ENCODE results near the gene NPVF.

The NPVF gene

GRCh38 chr7:25228386-25228785 is at the start of gene NPVF:
Gene NPVF (minus strand): TSS chr7:25228486. CDS start chr7:25228439, 47 bp downstream.
- no peak for DNase-seq

GRCh38 chr7:25272265-25272664 is 44.0 kb upstream of the NPVF start:
- DNase-seq: no peak

- no peak for DNase-seq
These were observed 35.1 kb upstream of the NPVF start for GRCh38 chr7:25263337-25263736.

DNA sequence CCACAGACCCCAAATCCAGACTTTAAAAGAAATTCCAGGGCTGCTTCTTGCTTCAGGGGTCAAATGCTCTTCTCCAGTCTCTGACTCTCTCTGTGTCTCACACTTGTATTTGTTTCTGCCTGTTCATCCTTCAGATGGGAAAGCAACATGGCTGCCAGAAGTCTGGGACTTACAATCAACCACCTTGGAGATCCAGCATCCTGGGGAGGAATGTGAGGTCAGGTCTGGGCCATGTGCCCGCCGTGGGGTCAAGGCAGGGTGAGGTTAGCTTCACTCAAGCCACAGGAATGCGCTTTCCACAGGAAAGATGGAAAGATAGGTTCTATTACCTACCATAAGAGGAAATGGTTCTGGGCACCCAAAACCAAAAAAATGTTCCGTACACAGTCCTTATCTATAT is 34.3 kb upstream of the NPVF start:
- no peak for DNase-seq

- DNase-seq: no peak
These were observed 33.4 kb upstream of the NPVF start for GRCh38 chr7:25261545-25262140.

- peak; percentile 88 to 92 for DNase-seq
These were observed 32.7 kb upstream of the NPVF start for GRCh38 chr7:25260862-25261494.

GRCh38 chr7:25259487-25260243 is 31.4 kb upstream of the NPVF start:
- DNase-seq: peak; percentile 92 to 93

DNA sequence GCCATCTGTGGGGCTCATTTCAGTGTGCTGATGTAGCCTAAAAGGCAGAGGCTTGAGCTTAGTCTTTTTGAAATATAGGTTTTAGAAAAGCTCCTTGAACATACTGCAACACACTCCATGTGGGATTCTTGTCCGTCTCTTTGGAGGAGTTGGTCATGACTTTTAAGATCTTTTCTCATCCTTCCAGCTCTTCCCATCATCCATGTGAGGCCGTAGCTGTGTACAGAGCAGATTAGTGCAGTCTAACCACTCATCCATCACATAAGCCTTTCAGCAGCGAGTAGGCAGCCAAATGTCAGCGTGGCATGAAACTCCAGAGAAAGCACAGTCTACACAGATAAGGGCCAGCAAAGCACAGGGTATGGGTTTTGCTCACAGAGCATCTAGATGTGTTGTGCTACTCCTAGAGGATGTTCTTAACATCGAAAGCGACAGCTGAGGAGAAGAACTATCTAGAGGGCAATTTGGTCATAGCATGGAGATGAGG is 28.1 kb upstream of the NPVF start:
- no peak for DNase-seq

- no peak for DNase-seq
These were observed 27.5 kb upstream of the NPVF start for GRCh38 chr7:25255611-25256332.

DNA sequence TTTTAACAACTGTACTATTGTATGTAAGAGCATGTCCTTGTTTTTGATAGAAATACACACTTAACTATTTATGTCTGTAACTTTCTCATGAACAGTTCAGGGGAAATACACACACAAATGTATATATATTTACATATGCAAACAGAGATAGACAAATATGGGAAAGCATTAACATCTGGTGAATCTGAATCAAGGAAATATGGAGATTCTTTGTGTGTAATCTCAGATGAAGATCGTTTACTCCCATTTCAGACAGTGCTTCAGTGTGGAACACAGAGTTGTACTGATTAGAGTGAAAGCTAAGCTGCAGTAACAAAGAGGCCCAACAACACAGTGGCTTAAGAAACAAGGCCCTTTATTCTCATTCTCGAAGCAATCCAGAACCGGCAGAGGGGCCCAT is 26.3 kb upstream of the NPVF start:
- DNase-seq: no peak

DNA sequence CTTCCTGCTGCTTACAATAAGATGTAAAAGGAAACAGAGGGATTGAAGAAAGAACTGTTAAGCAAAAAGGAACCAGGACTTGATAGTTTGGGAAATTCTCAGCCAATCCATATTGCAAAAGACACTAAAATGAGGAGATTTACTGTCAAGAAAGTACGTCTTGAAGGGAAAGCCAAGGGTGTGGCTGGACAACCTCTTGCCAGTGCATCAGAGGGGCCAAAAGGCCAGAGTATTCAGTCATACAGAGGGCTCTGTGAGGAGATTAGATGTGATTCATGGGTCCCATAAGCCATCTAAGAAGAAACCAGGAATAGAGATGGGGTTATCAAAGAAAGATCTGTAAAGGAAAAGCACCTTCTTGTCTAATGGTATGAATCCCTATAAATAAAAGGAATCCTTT is 25.4 kb upstream of the NPVF start:
- no peak for DNase-seq

GRCh38 chr7:25250386-25250785 is 22.1 kb upstream of the NPVF start:
- DNase-seq: no peak

DNA sequence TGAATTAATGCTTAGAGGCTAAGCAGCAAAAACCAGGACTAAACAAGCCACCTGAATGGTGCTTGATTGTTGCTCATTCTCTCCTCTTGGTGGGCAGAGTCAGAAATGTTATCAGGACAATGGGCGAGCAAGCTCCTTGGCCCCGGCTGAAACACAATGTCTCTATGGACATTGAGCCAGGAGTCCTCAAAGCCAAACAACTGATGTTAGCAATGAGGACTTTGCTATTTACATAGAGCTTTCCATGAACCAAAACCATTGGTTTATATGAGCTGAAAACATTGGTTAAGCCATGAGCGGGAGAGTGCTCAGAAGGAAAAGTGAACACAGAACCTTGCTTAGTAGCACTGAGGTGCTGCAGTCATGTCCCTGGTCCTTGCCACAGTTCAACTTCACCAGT is 21.5 kb upstream of the NPVF start:
- DNase-seq: no peak

GRCh38 chr7:25246306-25246705 is 18.0 kb upstream of the NPVF start:
- DNase-seq: no peak

DNA sequence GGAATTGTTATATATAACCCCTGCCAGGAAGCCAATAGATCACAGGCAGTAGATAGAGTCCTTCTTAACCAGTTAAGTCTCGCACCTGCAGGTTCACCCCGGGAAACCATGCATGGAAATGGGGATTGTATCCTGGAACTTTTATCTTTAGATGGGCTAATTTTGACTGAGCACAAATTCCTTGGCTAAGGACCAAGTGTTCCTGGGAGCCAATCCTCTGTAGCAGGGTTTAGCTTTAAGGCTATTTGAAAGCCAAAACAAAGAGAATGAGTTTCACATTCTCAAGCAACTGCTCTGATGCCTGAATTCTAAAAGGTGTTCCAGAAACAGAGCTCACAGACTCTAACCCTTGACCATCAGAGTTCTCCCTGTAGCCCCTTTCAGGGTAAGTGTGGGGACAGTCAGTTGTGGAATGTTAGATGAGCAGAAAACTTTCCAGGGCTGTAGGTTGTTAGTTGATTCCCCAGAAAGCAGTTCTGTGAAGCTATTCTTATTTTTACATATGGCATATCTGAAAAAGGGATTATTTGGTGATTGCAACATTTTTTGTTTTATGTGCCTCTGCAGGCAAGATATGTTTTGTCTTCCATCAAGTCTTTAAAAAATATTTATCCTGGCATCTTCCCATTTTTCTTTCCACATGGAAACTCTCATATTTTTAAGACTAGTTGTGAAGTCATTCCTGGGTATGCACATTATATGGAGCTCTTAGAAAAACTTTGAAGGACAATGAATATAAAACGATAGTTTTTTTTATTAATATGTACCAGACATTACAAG is 16.2 kb upstream of the NPVF start:
- DNase-seq: no peak

DNA sequence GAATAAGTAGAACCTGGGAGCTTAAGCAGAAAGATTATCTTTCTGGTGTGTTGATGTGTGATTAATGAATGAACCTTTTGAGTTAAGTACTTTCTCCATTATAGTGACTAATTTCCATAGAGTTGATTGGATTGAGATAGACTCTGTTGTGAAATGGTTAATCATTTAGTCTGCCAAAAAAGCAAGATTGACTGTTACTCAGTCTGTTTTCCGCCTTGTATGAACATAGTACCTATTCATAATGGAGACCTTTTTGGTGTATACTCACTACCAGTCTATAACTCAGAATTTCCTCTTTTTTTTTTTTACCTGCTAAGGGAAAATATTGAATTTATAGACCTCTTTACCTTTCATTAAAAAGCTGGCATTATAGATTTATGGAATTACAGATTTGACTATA is 14.4 kb upstream of the NPVF start:
- no peak for DNase-seq

GRCh38 chr7:25240896-25241295 is 12.6 kb upstream of the NPVF start:
- no peak for DNase-seq

GRCh38 chr7:25240340-25240739 is 12.1 kb upstream of the NPVF start:
- no peak for DNase-seq

- DNase-seq: no peak
These were observed 11.6 kb upstream of the NPVF start for GRCh38 chr7:25239888-25240287.

DNA sequence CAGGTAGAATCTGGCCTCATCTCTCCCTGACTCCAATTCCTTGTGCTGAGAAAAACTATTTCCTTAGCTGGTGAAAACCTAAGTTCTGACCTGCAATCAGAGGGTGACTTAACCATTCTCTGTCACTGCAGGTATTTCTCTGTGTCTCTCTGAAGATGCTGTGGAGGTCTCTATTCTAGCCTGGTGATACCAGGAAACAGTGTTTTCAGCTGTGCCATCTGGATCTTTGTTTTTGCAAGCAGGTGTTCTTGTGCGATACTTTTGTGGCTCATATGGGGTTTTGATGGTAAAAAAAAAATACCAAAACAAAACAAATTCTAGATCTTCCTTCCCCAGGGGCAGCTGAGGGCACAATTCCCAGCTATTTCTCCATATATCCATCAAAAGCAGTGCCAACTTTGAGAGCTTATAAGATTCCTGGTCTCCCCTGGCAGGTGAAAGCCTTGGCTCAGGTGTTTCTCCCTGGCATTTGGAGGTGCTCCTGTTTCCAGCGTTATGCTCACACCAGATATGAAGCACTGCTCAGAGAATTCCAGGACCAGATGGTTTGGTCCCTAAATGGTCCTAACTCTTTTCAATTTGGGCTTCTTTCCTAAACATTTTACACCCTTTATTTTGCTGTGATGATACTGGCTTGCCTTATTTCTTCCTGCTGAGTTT is 9.9 kb upstream of the NPVF start:
- no peak for DNase-seq

- no peak for DNase-seq
These were observed 7.2 kb upstream of the NPVF start for GRCh38 chr7:25235471-25235870.

GRCh38 chr7:25234336-25234735 is 6.0 kb upstream of the NPVF start:
- no peak for DNase-seq
